KBM-7 (cell line): Measurements from ENCODE around the gene MT1HL1.
"Not testable (repeated sequence)": the region's sequence is repeated elsewhere in the genome, so short reads cannot be mapped to it uniquely, and the experiment has no call there.

Experiments used
- DNase-seq: peaks from one replicate; pipeline ENCODE4 v3.0.0-alpha.2; 2015
- in situ Hi-C: fragments of 300-500 bp; cut with MboI; formaldehyde crosslinking; loops from 2 replicates; pipeline ENCODE4 v1.14.3; 2020; ENCODE audit warnings: low sequenced_read_pairs, low pct_unique_long_range_greater_than_20kb, mixed read lengths

The MT1HL1 gene

DNA sequence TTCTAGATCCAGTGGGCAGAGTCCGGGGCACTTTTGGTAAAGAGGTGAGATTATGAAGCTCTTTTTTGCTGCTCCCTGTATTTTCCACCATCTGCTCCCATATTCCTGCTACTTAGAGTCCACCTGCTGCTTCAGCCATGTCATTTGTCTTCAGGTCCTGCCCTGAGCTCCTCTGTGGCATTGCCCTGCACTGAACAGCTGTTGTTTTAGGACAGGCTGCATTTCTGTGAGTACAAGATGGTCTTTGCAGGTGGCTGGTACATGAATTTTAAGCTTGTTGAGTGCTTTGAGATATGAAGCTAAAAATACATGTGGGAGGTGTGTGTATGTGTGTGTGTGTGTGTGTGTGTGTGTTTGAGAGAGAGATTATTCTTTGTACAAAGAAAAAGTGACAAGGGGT, 21.9 kb downstream of the MT1HL1 start:
- in situ Hi-C loops, result no loop called here
- DNase-seq, result no peak

DNA sequence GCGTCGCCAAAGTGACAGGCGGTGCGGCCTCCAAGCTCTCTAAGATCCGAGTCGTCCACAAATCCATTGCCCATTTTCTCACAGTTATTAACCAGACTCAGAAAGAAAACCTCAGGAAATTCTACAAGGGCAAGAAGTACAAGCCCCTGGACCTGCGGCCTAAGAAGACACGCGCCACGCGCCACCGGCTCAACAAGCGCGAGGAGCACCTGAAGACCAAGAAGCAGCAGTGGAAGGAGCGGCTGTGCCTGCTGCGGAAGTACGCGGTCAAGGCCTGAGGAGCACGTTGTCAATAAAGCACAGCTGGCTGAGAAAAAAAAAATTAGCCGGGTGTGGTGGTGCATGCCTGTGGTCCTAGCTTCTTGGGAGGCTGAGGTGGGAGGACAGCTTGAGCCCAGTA, 22.8 kb downstream of the MT1HL1 start:
- DNase-seq, in situ Hi-C loops: not testable (repeated sequence)

DNA sequence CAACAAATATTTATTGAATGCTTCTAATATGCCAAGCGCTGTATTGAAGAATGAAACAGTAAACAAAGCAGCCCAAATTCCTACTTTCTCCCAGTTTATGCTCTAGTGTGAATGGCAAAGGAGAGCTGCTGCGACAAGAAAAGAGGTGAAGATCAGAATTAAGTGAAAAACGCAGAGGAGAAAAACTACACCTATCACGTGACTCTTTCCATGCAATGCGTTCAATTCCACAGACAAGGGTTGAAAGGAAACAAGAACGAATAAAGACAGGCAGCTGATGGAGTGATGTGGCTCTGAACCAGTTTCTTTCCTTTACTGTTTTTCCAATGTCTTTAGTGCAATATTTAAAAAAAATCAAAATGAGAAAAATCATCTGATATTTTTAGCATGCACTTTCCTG, 23.6 kb downstream of the MT1HL1 start:
- DNase-seq, result no peak
- in situ Hi-C loops, result no loop called here

DNA sequence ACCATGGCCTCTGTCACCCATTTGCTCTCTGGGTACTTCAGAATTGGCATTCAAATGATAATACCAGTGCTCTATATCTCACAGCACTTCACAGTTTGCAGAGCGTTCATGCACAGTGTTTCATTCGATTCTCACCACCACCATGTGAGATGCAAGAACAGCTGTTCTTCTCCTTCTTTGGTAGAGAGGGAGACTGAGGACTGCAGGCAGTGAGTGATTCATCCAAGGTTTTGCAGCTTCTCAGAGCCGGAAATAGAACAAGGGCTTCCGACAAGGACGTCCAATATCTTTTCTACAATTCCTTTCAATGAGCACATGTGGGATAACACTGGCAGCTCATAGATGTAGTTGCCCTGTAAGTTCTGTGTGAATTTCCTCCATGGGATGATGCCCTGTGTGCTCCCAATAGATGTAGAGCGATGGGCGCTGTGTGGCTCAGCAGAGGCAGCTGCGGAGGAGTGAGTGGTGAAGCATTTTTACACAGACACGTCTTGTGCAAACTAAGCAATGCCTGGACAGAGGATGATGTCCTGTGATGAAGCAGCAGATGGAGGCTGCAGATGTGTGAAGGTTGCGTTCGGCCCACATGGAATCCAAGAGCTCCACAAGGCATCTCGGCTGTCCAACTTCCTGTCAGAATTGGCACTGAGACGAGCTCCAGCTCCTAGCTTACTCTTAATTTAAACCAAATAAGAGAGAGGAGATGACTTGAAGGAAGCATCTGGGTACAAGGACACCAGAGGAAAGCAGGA, 24.9 kb downstream of the MT1HL1 start:
- in situ Hi-C loops, result no loop called here

DNA sequence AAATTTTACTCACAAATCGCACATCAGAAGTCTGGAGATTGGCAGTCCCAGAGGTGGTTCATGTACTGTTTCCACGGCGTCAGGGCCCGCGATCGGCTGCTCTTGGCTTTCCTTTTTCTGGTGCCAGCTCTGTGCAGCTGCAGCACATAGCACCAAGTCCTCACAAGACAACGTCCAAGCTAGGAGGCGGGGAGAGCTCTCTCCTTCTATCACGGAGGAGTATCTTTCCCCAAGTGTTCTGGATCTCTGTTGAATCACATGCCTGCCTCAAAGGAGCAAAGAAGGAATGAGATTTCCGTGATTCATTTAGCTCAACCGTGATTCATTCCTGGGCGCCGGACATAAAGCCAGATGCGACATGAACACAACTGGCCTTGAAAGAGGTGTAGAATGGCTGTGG, 25.5 kb downstream of the MT1HL1 start:
- DNase-seq, result no peak
- in situ Hi-C loops, result no loop called here

More for the DNA sequence above, 24.9 kb downstream of the MT1HL1 start:
- DNase-seq, result no peak

DNA sequence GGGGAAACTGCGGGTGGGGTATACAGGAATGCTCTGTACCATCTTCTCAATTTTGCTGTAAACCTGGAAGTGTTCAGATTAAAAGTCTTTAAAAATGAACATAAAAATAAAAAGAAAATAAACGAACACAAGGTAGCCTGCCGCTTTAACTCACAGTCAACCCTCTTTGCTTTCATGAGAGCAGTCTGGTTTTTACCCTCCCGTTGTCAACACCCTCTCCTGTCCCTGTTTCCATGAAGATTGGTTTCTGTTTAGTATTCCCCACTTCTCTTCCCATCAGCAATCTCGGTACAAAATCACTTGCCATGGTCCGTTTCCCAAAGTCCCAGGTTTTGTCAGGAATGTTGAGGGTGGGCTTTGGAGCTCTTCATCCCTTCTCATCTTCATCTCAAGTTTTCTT, 28.8 kb downstream of the MT1HL1 start:
- no peak for DNase-seq

DNA sequence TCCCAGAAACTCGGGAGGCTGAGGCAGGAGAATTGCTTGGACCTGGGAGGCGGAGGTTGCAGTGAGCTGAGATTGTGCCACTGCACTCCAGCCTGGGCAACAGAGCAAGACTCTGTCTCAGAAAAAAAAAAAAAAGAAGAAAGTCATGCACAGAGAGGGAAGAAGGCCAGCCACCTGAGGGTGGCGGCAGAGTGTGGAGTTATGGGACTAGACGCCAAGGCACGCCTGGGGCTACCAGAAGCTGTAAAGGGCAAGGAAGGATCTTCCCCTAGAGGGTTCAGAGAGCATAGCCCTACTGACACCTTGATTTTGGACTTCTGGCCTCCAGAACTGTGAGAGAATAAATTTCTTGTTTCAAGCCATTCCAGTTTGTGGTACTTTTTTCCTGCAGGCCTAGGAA, 30.2 kb downstream of the MT1HL1 start:
- DNase-seq, in situ Hi-C loops: not testable (repeated sequence)

More for the DNA sequence above, 28.8 kb downstream of the MT1HL1 start:
- in situ Hi-C loops, result no loop called here

DNA sequence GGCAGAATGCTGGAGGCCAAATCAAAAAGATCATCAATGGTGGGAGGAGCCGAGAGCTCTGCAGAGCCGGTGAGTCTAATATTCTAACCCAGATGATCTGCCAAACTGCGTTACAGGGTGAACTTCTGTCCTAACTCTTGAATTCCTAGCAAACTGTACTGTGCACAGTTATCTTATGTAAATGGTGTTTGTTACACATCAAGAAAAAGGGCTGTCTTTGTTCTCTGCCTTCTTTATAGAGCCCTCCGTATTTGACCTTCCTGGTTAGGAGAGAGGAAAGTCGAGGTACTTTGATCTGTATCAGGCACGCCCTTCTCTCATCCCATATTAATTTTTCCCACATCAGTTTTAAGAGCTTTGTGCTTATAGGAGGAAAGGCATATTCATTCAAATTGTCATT, 37.6 kb downstream of the MT1HL1 start:
- no peak for DNase-seq
- in situ Hi-C loops, result no loop called here

DNA sequence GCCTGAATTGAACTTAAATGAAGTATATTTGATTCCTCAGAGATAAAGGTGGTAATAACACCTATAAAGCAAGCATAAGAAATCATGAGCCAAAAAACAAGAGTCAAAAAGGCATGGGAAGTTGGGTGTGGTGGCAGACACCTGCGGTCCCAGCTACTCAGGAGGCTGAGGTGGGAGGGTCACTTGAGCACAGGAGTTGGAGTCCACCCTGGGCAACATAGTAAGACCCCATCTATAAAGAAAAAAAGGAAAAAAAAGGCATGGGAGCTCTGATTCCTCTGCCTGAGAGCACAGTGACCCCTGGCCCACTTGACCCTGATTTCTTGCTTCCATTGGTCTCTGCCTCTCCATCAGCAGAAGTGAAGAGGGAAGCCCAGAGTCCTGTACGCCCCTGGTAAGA, 40.3 kb downstream of the MT1HL1 start:
- no peak for DNase-seq
- in situ Hi-C loops, result no loop called here

DNA sequence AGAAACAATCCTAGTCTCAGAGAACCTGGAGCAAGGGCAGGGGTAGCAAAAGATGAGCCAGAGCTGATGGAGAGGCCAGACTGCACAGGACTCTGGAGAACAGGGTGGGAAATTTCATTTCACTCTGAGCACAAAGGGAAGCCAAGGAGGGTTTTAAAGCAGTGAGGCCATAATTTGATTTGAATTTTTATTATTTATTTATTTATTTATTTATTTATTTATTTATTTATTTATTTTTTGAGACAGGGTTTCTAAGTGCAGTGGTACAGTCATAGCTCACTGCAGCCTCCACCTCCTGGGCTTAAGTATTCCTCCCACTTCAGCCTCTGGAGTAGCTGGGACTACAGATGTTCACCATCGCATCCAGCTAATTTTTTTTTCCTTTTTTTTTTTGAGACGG, 45.1 kb downstream of the MT1HL1 start:
- DNase-seq, result no peak
- in situ Hi-C loops, result no loop called here

DNA sequence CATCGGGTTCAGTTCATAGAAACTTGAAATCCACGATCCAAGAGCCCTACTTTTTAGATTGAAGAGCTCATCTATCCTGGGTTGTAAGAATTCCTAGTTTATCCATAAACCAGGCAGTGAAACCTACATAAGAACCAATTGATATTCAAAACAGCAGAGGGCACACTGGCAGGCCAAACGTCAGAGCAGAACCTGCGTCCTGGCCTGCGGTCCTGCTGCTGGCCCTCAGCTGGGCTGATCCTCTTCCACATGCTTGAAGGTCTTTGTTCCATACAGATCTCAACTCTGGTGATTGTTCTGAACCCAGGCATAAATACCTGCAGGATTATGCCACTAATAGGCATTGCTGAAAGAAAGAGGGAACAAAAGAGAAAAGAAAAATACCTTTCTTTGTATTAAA, 47.0 kb downstream of the MT1HL1 start:
- in situ Hi-C loops, result no loop called here
- DNase-seq, result no peak
